ENCODE data around the gene MED29.
A peak's percentile ranks its signal among the peaks of the same experiment; 100 is the strongest.

Gene MED29

DNA sequence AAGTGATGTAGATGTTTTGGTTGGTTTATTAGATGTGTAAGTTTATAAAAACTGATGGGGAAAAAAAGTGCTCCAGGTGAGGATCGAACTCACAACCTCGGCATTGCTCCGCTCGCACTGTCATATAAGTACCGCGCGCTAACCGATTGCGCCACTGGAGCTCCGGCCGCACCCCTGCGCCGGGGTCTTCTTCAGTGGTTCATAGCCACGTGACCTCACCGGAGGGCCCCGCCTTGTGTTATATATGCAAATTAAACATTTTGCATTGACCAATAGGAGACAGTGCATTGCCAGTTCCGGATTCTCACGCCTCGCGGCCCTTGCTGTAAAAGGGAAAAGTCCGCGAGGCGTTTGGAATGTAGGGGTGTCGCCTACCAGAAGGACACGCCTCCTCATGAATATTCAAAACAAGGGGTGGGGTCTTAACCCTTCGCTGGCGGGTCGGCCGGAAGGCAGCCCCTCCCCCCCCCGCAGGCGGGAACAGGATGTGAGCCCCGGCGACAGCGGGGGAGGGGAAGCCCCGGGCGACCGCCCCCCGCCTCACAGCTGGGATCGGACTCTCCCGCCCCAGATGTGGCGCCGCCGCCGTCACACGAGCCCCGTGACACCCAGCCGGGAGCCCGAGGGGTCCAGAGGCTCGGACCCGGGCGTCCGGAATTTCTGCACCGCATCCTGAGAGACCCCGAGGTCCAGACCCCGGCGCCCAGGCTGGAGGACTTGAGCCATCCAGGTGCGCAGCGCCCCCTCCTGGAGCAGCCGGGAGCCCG lies 21.1 kb downstream of the MED29 start, which contains the start of gene PLEKHG2:
Gene PLEKHG2, plus strand, starts transcription at position 570 of the 767 bp plus-strand sequence. CDS start 1,418 bp downstream, outside the sequence.
- peak; percentile 97 to 98 for DNase-seq

DNA sequence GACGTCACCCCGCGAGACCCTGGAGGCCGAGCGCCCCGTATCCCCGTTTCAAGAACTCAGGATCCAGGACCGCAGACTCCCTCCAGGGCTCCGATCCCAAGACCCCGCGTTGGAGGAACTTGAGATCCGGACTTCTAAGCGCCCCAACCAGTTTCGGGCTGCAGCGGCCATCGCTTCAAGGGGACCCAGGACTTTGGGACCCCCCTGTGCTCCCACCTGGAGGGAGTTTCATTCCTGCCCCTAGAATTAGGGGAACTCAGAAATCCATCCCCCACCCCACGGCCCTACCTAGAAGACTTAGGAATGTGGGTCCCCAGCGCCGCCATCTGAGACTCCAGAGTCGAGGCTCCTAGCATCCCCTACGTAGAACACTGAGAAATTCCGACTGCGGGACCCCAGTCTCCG lies 21.7 kb downstream of the MED29 start:
- no peak for DNase-seq

GRCh38 chr19:39413272-39413910 lies 22.2 kb downstream of the MED29 start:
- no peak for DNase-seq

- no peak for DNase-seq
Observed at GRCh38 chr19:39413911-39414608, 22.9 kb downstream of the MED29 start.

- no peak for DNase-seq
Observed at GRCh38 chr19:39415111-39416046, 24.2 kb downstream of the MED29 start.

DNA sequence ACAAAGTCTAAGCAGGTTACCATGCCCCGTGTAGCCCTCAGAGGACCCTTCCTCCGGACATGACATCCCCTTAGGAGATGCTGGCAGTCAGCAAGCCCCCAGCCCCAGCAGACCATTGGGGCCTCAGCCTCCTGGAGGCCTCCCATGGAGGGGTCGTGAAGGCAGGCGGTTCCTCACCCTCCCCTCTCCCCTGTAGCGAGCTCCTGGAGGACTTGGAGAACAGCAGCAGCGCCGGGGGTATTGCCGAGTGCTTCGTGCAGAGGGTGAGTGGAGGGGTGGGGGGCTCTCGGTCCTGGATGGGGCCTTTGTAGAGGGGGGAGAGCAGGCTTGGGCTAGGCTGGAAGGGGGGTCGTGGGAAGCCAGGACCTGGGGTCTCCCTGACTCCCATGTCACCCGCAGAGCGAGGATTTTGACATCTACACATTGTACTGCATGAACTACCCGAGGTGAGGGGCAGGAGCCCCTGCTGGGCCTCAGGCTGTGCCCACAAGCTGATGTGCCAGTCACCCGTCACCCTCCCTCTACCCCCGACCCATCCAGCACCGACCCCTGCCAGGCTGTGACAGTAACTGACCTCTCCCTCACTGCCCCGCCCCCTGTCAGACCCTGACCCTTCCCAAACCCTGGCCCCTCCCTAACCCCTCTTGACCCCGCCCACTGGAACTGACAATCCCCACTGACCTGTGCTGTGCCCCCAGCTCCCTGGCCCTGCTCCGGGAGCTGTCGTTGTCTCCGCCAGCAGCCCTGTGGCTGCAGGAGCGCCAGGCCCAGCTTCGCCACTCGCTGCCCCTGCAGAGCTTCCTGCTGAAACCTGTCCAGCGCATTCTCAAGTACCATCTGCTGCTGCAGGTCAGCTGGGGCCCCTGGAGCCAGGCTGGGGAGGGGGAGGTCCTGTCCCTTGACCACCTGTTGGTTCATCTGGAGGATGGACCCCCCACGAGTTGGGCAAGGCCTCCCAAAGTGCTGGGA lies 25.3 kb downstream of the MED29 start:
- no peak for DNase-seq

- DNase-seq: no peak
Observed at GRCh38 chr19:39417463-39418181, 26.4 kb downstream of the MED29 start.

GRCh38 chr19:39419003-39419402 lies 27.8 kb downstream of the MED29 start:
- no peak for DNase-seq

DNA sequence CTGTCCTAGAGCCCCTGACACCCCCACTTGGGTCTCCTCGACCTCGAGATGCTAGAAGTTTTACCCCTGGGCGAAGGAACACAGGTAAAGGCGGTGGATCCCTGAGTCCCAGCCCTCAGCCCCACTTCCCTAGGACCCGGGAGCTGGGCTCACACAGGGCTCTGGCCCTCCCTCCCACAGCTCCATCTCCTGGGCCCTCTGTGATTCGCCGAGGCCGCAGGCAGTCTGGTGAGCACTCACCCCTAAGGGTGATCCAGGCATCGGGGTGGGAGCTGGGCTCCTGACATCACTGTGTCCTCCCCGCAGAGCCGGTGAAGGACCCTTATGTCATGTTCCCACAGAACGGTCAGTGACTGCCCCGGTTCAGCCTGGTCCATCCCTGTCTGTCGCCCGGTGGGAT lies 29.6 kb downstream of the MED29 start:
- no peak for DNase-seq

DNA sequence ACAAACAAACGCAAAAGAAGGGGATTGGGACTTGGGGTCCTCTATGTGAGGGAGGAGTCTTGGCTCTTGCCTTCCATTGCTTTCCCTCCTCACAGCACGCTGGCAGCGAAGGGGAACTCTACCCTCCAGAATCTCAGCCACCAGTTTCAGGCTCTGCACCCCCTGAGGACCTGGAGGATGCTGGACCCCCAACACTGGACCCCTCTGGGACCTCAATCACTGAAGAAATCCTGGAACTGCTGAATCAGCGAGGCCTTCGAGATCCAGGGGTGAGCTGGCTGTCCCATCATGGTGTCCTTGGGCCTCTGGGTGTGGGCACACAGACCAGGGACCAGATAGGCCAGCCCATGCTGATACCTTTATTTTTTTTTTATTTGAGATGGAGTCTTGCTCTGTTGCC lies 30.8 kb downstream of the MED29 start:
- DNase-seq: no peak

DNA sequence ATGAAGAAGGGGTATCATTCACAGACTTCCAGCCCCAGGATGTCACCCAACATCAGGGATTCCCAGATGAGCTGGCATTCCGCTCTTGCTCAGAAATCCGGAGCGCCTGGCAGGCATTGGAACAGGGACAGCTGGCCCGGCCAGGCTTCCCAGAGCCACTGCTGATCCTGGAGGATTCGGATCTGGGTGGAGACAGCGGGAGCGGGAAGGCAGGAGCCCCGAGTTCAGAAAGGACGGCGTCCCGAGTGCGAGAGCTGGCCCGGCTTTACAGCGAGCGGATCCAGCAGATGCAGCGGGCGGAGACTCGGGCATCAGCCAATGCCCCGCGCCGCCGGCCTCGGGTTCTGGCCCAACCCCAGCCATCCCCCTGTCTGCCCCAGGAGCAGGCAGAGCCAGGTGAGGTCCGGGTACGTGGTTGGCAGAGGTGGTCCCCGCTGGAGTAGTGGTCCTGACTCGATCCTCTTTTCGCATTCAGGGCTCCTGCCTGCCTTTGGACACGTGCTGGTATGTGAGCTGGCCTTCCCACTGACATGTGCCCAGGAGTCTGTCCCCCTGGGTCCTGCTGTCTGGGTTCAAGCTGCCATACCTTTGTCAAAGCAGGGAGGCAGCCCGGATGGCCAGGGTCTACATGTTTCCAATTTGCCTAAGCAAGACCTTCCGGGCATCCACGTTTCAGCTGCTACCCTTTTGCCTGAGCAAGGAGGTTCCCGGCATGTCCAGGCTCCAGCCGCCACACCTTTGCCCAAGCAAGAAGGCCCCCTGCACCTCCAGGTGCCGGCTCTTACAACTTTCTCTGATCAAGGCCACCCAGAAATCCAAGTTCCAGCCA lies 32.3 kb downstream of the MED29 start:
- DNase-seq: no peak

DNA sequence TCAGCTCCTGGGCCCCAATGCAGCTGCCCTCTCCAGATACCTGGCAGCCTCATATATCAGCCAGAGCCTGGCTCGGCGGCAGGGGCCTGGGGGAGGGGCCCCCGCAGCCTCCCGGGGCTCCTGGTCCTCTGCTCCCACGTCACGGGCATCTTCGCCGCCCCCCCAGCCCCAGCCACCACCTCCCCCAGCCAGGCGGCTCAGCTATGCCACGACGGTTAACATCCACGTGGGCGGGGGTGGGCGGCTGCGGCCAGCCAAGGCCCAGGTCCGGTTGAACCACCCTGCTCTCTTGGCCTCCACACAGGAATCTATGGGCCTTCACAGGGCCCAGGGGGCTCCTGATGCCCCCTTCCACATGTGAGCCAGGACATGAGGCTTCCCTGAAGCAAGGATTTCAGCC lies 33.8 kb downstream of the MED29 start:
- no peak for DNase-seq

GRCh38 chr19:39425744-39426143 lies 34.6 kb downstream of the MED29 start:
- DNase-seq: no peak

DNA sequence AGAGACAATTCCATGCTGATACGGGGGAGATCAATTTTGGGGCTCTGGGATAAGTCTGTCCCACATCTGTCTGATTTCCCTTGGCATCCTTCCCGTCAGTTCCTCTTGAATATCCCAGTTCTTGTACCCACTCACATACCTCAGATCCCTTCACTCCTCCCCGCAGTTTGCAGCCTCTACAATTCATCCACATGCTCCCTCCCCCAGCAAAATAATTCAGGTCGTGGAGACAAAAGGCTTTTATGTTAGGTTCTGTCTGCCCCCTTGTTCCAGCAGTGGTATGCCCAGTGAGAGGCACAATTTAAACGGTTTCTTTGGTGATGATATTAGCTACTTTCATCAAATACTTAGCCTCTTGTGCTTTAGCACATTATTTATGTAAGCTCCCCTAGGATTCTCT lies 35.0 kb downstream of the MED29 start:
- DNase-seq: no peak

DNA sequence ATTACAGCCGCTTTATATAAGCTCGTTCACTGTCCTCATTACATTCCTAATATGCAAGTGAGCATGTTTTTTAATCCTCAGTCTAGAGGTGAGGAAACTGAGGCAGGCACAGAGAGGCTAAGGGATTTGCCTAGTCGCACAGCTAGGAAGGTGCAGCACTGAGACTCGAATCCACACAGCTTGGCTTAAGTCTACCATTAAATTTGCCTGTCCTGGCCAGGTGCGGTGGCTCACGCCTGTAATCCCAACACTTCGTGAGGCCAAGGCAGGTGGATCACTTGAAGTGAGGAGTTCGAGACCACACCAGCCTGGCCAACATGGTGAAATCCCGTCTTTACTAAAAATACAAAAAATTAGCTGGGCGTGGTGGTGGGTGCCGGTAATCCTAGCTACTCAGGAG lies 36.5 kb downstream of the MED29 start:
- DNase-seq: no peak

DNA sequence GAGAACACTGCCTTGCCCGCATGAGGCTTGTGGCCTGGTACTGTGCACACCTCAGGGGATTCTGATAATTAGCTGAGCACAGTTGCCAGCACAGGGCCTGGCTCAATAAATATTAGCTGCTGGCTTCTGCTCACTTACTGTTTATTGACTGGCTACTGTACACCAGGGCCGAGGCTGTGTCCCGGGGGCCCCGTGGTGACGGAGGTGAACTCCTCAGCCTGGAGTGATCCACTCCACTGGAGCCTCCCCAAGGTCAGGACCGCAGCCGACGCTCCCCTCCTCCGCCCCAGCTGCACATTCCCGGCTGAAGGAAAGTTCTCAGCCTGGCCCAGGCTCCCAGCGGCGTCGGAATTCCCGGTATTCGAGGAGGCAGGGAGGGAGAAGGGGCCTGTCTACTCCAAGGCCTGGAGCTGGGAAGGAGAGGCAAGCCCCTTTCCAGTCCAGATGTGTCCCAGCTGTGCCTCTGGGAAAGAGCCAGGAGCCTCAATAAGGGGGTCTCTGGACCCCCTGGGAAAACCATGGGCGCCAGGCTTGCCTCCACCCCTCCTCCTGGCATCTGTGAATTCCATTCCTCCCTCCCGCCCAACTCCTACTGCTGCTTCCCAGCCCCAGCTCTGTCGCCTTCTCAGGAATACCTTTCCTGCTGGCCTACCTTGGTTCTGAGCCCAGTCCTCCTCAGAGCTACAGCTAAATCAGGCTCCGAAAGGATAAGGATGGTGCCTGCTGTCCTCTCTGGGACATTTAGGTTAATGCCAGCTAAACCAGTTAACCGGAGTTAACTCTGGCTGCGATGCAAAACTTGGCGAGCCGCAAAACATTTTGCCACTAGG lies 37.3 kb downstream of the MED29 start:
- DNase-seq: no peak

DNA sequence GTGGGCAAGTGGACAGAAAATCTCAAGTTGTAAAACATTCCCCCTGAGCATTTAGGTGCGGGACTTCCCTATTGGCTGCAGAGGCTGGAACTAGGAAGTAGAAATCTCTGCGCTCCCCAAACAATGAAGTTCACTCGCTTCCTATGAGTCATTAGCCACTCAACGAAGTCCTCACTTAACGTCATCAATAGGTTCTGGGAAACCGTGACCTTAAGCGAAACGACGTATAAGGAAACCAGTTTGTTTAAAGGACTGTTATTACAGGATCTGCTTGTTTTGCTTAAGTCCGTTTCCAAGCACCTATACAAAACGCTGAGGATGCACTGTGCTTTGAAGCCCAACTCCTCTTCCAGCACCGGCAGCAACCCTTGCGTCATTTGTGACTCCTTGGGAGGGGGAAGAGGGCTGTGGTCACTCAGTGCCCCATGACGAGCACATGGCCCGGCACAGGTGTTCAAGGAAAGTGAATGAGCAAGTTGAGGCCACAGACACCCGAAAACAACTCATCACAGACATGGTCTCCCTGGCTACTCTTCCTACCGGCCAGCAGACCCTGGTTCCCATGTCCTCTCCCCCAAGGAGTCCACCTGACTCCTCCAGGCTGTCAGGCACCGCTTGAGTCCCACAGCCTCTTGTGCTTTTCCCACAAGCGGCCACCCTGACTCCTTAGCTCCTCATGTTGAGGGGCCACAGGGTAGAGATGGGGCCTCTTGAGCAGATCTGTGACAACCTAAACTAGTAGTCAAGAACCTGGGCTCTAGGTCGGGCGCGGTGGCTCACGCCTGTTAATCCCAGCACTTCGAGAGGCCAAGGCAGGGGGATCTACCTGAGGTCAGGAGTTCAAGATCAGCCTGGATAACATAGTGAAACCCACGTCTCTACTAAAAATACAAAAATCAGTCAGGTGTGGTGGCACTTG lies 39.8 kb downstream of the MED29 start:
- no peak for DNase-seq

DNA sequence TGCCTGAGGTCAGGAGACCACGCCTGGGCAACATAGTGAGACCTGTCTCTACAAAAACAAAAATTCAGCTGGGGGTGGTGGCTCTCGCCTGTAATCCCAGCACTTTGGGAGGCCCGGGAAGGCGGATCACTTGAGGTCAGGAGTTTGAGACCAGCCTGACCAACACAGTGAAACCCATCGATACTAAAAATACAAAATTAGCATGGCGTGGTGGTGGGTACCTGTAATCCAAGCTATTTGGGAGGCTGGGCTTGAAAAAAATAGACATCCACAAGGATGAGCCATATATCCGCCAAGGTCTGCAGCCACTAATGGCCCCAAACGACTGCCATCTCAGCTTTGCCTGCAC lies 41.5 kb downstream of the MED29 start:
- DNase-seq: no peak
